Measurements from ENCODE around the gene TMEM72.

TMEM72 gene

GRCh38 chr10:44890696-44891563, 20.2 kb upstream of the TMEM72 start:
- DNase-seq: no peak

- no peak for DNase-seq
These were observed 19.4 kb upstream of the TMEM72 start for GRCh38 chr10:44891721-44892120.

- DNase-seq: no peak
These were observed 17.3 kb upstream of the TMEM72 start for GRCh38 chr10:44893604-44894468.

GRCh38 chr10:44894691-44895090, 16.4 kb upstream of the TMEM72 start:
- no peak for DNase-seq

- DNase-seq: no peak
These were observed 15.9 kb upstream of the TMEM72 start for GRCh38 chr10:44895280-44895679.

GRCh38 chr10:44897049-44897448, 14.1 kb upstream of the TMEM72 start:
- DNase-seq: no peak

GRCh38 chr10:44898665-44899064, 12.5 kb upstream of the TMEM72 start:
- no peak for DNase-seq

GRCh38 chr10:44899450-44900080, 11.6 kb upstream of the TMEM72 start:
- DNase-seq: no peak

GRCh38 chr10:44902941-44903545, 8.1 kb upstream of the TMEM72 start:
- no peak for DNase-seq

- DNase-seq: no peak
These were observed 4.7 kb upstream of the TMEM72 start for GRCh38 chr10:44906486-44906885.

GRCh38 chr10:44907556-44907955, 3.6 kb upstream of the TMEM72 start:
- no peak for DNase-seq

GRCh38 chr10:44908066-44908749, 2.9 kb upstream of the TMEM72 start:
- DNase-seq: no peak

GRCh38 chr10:44908936-44909630, 2.1 kb upstream of the TMEM72 start:
- no peak for DNase-seq

- no peak for DNase-seq
These were observed 1.2 kb upstream of the TMEM72 start for GRCh38 chr10:44909910-44910309.

- DNase-seq: no peak
These were observed 535 bp upstream of the TMEM72 start for GRCh38 chr10:44910602-44911001.

GRCh38 chr10:44911951-44912350, 814 bp downstream of the TMEM72 start:
- DNase-seq: no peak

- no peak for DNase-seq
These were observed 2.4 kb downstream of the TMEM72 start for GRCh38 chr10:44913350-44914081.

- DNase-seq: no peak
These were observed 3.8 kb downstream of the TMEM72 start for GRCh38 chr10:44914891-44915290.

- no peak for DNase-seq
These were observed 5.3 kb downstream of the TMEM72 start for GRCh38 chr10:44916429-44916828.

GRCh38 chr10:44917848-44918247, 6.7 kb downstream of the TMEM72 start:
- no peak for DNase-seq

GRCh38 chr10:44920252-44920651, 9.1 kb downstream of the TMEM72 start:
- DNase-seq: no peak

All from NCI-H774 (cell line).